Ovary (tissue), 3 donors: ENCODE data around the gene SORCS2.

Experiments
- EP300 ChIP-seq: sonication (generic); formaldehyde crosslinking; IDR thresholded peaks from one replicate; pipeline ENCODE4 v1.6.1; 2017; ENCODE audit warnings: antibody characterized with exemption
- TF ChIP-seq, protein P1 (sequence below), 3 donors: fragments of 450-650 bp in 2 of 3; fragments of 200-600 bp in 1 of 3; IDR thresholded peaks; one replicate each; pipeline versions ENCODE4 v1.5.1 to v1.8.0; 2016 to 2022; ENCODE audit warnings: antibody characterized with exemption in 3 of 3, mild to moderate bottlenecking in 1 of 3
- donor health status: DM: no; HTN: no; CAD: no.

DNA sequence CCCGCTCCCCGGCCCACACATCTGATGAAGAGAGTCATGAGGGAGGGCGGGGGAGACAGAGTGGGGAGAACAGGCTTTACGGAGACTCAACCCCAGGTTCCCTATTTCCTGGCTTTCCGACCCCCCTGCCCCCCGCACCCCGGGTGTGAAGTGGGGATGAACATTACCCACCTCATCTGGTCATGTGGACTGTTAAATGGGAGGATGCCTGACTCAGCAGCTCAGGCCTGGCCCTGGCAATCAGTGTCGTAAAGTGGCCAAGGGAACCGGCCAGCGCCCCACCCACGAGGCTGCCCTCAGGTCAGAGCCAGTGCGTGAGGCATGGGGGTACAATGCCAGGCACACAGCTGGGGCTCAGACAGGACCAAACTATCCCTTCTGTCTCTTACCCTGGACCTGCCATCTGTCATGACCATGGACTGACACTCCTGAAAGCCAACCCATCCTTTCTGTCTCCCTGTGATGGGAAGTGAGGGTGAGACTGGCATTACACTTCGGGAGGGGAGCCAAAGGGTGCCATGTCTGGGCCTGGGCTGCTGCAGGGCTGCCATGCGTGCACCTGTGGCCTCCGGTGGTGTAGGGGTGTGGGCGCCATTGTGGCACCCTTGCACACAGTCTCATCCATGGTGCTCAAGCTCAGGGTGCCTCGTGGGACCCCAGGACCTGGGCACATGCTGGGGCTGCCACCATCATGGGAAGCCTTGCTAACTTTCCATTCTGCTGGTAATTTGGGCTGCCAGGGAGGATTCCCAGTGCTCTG, 348.5 kb downstream of the SORCS2 start:
- TF ChIP-seq EP300 = no peak
- TF ChIP-seq, protein P1, sequence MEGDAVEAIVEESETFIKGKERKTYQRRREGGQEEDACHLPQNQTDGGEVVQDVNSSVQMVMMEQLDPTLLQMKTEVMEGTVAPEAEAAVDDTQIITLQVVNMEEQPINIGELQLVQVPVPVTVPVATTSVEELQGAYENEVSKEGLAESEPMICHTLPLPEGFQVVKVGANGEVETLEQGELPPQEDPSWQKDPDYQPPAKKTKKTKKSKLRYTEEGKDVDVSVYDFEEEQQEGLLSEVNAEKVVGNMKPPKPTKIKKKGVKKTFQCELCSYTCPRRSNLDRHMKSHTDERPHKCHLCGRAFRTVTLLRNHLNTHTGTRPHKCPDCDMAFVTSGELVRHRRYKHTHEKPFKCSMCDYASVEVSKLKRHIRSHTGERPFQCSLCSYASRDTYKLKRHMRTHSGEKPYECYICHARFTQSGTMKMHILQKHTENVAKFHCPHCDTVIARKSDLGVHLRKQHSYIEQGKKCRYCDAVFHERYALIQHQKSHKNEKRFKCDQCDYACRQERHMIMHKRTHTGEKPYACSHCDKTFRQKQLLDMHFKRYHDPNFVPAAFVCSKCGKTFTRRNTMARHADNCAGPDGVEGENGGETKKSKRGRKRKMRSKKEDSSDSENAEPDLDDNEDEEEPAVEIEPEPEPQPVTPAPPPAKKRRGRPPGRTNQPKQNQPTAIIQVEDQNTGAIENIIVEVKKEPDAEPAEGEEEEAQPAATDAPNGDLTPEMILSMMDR (IDR thresholded peaks at IDR 0.05) = no peak
